Skin epidermis (tissue), 12 donors: ENCODE data around the gene UBE2R2.

Source experiments
- H3K27ac ChIP-seq, 21 experiments: fragments of 200-600 bp; sonication (generic) in 11 of 21; one replicate each; pipeline ENCODE4 v1.5.0; 2020; ENCODE audit warnings: mild to moderate bottlenecking in 3 of 21, inconsistent platforms in 2 of 21, moderate library complexity in 2 of 21
- H3K4me3 ChIP-seq, 7 experiments: fragments of 200-600 bp; sonication (generic) in 2 of 7; one replicate each; pipeline ENCODE4 v1.5.0; 2020; ENCODE audit warnings: inconsistent platforms in 2 of 7, mild to moderate bottlenecking in 2 of 7, moderate library complexity in 1 of 7

Gene UBE2R2

DNA sequence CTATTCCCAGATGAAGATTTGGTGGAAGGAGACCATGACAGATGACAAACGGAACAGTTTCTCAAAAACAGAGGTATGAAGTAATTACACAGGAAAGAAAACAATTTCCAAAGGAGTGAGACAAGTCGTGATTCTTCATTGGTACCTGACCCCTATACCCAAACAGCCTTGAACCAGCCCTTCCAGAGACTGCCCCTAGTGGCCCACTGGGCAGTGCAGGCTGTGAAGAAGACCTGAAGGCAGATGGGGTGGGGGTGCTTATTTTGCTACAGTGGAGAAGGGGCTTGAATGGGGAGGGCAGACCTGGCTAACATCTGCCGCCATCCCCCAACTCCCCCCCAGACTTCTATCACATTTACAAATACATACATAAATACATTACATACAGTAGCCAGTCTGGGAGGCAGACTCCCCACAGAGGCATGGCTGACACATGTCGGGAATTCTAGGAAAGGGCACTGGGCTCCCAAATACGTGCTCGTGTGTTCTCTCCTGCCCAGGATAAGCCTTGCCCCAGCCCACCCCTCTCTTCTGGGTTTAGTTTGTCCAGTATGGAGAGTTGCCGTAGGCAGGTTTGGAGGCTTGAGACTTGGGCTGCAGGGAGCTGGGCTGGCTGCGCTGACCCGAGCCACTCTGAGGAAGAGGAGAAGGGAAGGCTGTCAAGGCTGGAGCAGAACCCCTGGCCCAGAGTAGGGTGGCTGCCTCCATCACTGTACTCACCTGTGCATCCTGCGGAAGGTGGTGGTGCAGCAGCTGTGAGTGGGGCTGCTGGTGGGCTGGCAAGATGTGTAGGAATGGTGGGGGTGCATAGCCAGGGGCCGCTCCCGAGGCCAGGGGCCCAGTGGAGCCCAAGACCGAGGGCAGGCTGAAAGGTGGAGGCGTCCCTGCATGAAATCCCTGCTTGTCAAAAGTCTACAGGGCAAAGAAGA, 105.3 kb downstream of the UBE2R2 start:
- no peak overlapping the region for H3K27ac ChIP-seq

DNA sequence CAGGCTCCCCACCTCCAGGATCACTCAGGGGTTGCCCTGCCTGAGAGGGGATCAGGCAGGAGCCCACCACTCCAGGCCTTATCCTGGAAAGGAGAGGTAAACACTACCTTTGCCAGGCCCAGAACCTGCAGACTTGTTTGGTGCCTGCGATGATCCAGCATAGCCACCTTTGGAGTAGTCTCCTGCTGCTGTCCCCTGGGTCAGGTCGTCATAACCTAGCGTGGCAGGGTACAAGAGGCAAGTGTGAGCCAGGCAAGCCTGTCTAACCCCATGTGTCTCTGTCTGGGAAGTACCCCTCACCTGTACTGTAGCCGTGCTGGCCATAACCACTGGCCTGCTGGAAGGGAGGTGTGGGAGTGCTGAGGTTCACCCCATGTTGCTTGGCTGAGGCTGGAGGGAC, 106.1 kb downstream of the UBE2R2 start:
- H3K4me3 ChIP-seq: no peak overlapping the region
- H3K27ac ChIP-seq: no peak overlapping the region

More for the DNA sequence above, 105.3 kb downstream of the UBE2R2 start:
- H3K4me3 ChIP-seq: no peak overlapping the region

DNA sequence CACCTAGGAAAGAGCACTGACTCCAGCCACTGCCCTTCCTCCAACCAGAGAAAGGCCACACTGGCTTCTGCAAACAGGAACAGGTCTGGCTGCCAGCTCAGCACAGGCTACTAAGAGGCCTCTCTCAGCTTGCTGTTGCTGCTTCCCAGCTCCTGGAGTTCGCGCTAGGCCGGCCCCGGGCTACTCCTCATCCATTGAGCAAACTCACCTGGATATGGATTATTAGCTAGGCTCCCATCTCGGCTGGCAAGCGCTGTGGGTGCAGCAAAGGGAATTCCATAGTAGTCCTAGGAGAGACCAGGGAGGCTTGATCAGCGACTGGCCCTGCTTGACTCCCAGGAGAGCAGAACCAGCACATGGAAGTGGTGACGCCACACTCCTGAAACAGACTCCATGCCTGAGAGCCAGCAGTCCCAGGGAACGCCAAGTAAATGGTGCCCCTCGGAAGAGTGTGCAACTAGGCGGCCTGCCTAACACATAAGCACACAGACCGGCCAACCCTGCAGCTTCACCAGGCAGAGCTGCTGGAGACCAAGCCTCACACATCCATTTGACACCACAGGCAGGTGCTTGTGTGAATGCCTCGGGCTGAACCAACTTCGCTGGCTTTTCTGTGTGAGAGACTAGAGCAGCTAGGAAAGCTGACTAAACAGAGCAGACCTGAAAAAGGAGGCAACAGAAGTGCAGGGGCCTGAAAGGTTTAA, 107.2 kb downstream of the UBE2R2 start:
- peak overlapping the region in 1 of 21 experiments; percentile 35 for H3K27ac ChIP-seq
- H3K4me3 ChIP-seq: no peak overlapping the region

DNA sequence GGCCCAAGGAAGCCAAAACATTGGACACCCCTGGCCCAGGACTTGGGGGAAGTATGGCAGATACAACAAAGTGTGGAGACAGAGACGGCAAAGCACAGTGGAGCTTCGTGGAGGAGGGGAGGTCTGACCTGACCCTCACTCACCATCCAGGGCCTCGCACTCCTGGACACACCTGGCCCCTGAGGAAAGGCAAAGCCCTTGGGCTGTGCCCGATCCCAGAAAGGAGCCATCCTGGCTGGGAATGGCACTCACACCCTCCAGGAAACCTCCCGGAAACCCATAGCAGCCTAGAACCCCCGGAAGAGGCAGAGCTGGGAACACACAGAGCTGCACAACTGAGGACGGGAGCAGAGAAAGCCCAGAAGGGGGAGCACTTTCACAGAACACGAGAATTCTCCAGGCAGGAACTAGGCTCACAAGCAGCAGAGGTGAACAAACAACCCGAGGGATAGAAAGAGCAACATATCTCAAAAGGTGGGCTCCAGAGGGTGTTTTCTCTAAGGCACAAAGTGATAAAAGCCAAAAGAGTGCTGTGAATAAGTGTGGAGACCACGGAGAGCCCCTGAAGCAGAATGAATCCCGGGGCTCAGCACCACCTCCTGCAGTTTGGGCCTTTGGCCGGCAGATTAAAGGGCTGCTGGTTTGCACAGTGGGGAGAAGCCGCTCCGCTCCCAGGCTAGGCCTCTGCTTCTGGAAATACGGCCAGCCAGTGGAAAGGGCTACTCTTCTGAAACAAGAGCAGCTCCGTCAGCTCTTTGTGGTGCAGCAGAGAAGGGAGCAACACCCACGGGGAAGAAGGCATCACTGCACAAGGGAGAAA, 108.2 kb downstream of the UBE2R2 start:
- no peak overlapping the region for H3K4me3 ChIP-seq
- peak overlapping the region in 2 of 21 experiments; percentile 13 to 50 for H3K27ac ChIP-seq

DNA sequence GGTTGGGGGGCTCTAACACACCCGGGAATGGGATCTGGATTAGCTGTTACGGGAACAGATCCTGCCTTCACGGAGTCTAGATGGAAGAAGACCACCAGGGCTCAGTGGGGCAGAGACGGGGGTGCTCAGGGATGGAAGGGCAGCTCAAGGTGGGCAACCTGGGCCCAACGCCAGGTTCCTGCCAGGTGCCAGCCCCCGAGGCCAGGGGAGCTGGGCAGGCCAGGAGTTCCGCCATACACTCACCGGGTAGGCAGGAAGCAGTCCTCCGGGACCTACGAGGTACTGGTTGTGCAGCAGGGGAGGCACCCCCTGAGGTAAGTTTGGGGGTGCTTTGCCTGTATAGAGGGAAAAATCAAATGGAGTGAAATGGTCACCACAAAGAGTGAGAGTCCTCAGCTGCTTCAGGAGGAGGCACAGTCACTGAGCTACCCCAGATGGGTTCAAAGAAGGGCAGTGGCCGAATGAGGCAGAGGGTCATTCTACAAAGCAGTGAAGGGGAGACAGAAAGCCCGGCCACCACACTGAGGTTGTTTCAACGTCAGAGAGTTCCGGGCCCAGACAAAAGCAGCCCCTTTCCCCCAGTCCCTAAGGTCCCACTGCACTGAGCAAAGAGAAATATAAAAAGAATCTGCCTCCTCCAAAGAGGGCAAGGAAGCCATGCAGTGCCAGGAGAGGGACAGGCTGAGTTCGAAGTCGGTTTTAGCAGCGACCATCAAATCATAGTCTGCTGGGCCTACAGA, 110.0 kb downstream of the UBE2R2 start:
- H3K27ac ChIP-seq: peak overlapping the region in 1 of 21 experiments; percentile 9
- no peak overlapping the region for H3K4me3 ChIP-seq

DNA sequence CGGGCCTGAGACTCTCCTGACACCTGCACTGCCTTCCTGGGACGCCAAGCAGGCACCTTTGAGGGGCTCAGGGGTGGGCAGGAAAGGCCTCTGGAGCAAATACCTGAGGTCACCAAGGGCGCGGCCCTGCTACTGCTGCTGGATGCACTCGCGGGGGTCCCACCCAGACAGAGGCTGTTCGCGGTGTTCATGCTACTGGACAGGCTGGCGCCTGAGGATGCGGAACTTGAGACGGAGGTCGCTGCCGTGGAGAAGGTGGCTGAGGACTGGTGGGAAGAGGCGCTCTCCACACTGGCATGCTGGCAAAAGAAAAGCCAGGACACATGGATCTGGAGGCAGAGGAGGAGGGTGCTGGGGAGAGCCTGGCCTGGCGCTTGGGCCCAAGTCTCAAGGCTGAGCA, 110.7 kb downstream of the UBE2R2 start:
- Histone ChIP-seq H3K27ac (no peak overlapping the region), H3K4me3 (no peak overlapping the region)

DNA sequence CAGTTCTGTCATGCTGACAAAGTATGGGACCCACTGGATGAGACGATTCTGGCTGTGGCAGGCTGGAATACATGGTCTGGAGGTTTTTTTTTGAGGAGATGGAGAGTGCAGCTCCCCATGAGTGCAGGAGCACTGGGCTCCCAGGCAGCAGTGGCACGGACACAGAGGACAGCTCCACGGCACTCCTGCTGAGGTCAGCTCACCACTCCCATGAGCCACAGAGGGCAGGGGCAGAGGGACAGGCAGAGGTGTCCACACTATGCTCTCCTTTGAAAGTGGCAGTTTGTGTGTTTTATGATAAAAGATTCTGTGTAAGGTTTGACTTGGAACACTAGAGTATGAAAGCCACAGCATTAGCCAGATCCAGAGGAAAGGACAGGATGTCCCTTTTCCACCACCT, 114.4 kb downstream of the UBE2R2 start:
- no peak overlapping the region for H3K27ac ChIP-seq
- H3K4me3 ChIP-seq: no peak overlapping the region

DNA sequence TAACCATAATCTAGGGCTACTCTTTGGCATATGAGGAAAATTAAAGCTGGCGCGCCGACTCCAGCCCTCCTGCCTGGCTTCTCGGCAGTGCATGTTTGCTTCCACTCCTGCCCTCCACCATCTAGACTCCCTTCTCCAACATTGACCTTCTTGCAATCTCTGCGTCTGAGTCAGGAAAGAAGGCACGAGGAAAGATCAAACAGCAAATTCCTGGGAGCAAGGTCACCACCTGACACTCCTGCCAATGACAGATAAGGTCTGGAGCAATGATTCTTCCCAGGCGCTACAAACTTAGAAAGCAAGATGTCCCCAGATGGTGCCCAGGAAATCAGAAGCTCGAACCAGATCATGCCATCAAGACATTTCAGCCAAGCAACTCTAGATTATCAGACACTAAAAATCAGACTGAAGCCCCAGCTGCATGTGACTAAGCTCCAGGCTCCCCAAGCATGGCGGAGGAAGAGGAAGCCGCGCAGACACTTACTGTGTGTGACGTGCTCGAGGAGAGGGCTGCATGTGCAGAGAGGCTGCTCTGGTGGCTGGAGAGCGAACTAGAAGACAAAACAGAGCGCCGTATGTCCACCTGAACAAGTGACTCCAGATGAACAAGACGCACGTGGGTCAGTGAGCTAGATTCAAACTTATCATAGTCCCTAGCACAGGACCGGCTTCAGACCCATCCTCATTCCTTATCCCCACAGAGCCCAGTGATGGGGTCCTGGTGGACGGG, 115.3 kb downstream of the UBE2R2 start:
- Histone ChIP-seq H3K4me3 (no peak overlapping the region), H3K27ac (no peak overlapping the region)

DNA sequence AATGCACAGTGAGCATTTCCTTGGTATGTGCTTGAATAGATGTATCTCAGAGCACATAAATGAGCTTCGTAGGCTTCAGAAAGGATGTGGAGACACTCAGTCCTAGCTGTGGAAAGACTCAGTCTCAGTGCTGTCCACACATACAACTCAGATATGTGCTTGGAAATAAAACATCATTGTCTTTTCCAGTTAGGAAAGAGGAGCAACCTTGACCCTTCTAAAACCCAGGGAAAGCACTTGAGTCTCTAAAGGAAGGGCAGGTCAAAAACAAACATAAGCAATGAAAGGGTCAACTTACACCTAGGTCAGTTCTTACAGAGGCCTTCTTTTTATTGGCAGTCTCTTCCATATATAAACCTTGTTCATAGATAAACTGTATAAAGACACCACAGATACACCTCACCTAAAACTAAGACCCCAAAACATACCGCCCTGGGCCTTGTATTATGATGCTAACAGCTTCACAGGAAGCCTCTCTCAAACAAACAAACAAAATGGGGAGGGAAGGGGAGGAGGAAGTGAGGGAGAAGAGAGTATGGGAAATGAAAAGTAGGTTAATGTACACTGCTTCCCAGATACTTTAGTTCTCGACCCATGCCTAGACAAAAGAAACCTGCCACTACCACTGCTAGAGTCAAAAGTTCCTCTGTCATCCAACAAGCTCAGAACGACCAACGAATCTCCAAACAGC, 117.4 kb downstream of the UBE2R2 start:
- no peak overlapping the region for H3K4me3 ChIP-seq
- no peak overlapping the region for H3K27ac ChIP-seq

DNA sequence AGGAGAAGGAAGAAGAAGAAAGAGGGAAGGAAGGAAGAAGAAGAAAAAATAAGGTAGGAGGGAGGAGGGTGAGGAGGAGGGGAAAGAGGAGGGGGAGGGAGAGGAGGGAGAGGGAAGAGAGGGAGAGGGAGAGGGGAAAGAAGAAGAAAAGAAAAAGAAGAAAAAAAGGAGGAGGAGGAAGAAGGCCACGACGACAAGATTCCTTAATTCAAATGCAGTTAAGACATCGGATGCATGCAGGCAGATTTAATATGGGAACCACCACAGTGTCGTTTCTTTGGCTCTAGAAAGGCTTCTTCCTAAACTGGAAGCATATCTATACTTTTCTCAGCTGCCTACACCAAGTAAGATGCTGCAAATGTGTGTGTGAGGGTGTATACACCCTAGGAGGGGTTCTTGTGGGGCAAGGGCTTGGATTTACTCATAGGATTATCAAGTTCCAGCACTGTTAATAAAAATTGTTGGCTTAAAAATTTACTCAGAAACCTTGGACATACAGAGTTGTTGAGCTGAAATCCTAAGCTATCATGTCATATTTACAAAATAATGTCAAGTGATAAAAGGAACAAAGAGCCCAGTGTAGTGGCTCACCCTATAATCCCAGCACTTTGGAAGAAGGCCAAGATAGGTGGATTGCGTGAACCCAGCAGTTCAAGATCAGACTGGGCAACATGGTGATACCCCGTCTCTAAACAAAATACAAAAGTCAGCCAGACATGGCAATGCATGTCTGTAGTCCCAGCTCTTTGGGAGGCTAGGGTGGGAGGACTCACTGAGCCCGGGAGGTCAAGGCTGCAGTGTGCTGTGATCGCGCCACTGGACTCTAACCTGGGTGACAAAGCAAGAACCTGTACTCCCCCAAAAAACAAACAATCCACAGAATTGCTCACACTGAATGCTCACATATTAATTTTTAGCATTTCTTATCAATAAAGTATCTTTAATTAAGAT, 123.2 kb downstream of the UBE2R2 start:
- no peak overlapping the region for H3K27ac ChIP-seq
- no peak overlapping the region for H3K4me3 ChIP-seq

DNA sequence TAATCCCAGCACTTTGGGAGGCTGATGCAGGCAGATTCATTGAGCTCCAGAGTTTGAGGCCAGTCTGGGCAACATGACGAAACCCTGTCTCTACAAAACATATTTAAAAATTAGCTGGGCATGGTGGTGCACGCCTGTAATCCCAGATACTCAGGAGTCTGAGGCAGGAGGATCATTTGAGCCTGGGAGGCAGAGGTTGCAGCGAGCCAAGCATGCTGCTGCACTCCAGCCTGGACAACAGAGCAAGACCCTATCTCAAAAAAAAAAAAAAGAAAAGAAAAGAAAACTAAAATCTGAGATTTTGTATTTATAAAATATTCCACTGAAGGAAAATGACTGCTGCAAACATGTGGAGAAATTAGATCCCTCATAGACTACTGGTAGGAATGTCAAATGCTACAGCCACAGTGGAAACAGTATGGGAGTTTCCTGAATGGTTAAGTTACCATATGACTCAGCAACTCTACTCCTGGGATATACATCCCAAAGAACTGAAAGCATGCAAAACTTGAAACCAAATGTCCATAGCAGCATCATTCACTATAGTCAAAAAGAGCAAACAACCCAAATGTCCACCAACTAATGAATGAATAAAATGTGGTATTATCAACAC, 125.6 kb downstream of the UBE2R2 start:
- H3K4me3 ChIP-seq: no peak overlapping the region
- H3K27ac ChIP-seq: no peak overlapping the region

DNA sequence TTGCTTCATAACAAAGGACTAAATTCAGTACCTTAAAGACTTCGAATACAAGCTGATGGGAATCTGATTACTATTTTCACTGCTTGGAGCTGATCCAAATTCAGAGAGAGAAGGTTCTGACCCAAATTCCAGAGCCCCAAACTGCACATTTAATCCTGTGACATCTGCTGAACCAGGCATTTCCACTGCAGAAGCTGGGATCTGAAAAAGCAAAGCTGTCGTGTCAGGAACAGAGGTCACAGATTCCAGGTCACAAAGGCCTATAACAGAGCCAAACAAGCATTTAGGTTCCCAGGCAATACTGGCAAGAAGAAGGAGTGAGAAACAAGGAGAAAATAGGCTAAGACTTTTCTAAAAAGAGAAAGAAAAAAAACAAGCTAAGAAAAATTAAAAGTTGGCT, 126.4 kb downstream of the UBE2R2 start:
- H3K27ac ChIP-seq: no peak overlapping the region
- H3K4me3 ChIP-seq: no peak overlapping the region

DNA sequence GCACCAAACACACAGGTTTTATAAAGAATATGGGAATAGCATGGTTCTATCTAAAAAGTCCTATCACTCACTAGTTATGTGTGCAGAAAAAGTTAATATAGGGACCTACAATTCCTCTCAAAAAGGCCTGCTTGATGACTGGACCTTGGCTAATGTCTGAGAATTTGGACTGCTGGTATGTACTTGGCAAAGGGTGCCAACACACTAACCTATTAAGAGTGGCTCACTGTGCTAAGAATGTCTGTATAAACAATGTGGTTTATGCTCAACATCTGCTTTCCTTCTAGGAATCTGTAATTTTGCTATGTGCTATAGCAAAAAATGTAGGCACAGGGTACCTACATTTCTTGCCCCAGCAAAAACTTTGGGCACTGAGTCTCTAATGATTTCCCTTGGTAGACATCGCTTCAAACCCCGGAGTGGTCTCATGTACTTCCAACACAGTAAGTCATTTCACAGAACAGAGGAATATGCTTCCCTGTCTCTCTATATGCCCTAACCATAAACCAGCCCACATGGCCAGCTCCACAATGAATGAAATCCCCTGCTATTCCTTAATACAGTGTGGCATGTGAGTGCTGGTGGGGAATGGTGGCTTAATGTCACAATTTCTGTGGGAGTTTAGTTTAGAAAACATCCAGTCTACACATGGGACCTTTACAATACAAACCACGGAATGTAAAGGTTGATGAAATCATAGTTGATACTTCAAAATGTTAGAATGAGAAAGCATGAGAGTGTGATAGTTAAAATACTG, 130.0 kb downstream of the UBE2R2 start:
- no peak overlapping the region for H3K27ac ChIP-seq
- H3K4me3 ChIP-seq: no peak overlapping the region

DNA sequence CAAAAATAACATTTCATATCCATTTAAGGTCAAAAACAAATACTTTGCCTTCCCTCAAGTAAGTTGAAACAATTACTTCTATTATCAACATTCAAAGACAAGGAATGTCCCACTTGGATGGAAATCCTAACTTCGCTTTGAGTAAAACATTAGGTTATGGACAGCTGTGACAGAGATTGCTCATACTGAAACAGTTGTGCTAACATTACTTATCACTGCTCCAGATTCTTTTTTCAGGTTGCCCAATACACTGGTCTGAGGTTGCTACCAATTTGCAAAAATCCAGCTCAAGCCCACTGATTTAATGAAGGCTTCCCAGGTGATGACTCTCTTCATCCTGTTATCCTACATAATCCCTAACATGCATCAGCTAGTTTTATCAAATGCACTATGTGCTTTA, 133.4 kb downstream of the UBE2R2 start:
- no peak overlapping the region for H3K4me3 ChIP-seq
- H3K27ac ChIP-seq: no peak overlapping the region

DNA sequence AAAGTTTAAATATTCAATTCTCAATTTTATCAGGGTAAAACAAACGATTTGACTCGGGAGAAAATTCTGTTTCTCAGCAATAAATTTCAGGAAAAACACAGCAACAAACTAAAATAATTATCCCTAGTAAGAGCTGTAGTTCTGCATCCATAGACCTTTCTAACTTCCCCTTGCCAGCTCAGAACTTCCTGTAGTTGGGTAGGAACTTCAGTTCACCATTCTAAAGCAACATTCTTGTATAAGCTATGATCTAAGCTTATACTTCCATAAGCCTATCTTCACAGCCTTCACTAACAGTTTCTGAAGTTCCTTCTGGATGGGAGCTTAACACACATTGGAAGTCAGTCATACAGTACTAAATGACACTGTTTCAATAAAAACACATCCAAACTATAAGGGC, 135.1 kb downstream of the UBE2R2 start:
- no peak overlapping the region for H3K4me3 ChIP-seq
- no peak overlapping the region for H3K27ac ChIP-seq

DNA sequence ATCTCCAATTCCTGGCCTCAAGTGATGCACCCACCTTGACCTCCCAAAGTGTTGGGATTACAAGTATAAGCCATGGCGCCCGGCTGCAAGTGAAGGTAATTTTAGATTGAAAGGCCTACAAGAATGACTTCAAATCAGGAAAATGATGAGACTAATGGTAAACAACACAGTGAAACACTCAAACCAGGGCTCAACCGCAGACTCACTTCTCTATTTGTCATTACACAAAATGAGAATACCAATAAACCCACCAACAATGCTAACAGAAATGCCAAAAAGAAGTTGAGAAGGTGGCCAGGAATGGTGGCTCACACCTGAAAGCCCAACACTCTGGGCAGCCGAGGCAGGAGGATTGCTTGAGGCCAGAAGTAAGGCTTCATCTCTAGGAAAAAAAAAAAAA, 139.6 kb downstream of the UBE2R2 start:
- no peak overlapping the region for H3K27ac ChIP-seq
- H3K4me3 ChIP-seq: no peak overlapping the region
